ENCODE data around the gene IPO13. TPM values are rescaled to one million over a fixed set of nuclear protein-coding genes. Genes with fewer than 3 reads are reported as not detected.
A peak's percentile ranks its signal among the peaks of the same experiment; 100 is the strongest.

The IPO13 gene
- total RNA-seq, 1 experiment from 2014 or later = 19.8 TPM

DNA sequence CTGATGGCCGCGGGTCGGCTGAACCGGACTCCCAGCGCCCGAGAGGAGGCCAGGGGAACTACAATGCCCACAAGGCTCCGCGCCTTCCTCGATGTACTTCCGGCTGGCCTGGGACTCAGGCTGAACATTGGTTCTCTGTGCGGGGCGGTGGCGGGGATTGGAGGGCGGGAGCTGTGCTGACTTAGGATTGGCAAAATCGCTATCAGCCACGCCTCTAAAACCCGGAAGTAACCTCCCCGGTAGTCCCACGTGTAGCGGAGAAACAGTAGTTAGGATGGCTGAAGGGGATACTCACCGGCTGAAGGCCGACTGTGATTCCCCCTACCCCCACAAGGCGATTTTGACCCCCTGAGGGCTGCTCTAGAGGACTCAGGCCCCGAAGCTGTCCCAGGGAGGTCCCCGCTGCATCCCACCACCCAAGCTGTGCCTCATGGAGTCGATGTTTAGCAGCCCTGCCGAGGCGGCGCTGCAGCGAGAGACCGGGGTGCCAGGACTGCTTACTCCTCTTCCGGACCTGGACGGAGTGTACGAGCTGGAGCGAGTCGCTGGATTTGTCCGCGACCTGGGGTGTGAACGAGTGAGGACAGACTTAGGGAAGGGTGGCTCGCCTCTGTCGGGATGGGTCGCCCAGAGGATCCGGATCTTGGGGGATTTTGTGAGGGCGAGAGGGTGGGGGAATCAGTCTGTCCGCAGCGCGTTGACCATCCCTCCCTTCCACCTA lies 23.2 kb downstream of the IPO13 start, which contains the start of gene DPH2:
TSS of gene DPH2 (plus strand) at position 265 of the 721 bp plus-strand sequence. CDS start at position 431, 166 bp downstream.
- no peaks in the 10 kb centered on the region for H3K27me3 ChIP-seq (ENCODE audit: low read length)
- H3K9me3 ChIP-seq (ENCODE audit: low read length) = no peaks in the 10 kb centered on the region
- no peak within 1 kb of the TSS for H3K27ac ChIP-seq (ENCODE audit: low read length)
- peak within 1 kb of the TSS; percentile 86 for H3K9ac ChIP-seq (ENCODE audit: low read length)
- peaks cover 22% of the 10 kb centered on the region for H3K79me2 ChIP-seq (ENCODE audit: low read length)
- H2AFZ ChIP-seq (ENCODE audit: low read length) = no peak within 1 kb of the TSS
- H3K4me3 ChIP-seq (ENCODE audit: low read length) = peak within 1 kb of the TSS; percentile 94
- peak within 1 kb of the TSS; percentile 94 for H3K4me2 ChIP-seq (ENCODE audit: low read depth, low read length, poor library complexity, severe bottlenecking)
- H3K36me3 ChIP-seq (ENCODE audit: insufficient read depth, low read length) = peaks cover 15% of the 10 kb centered on the region; the same call in 1 of the 2 replicates
- peak; percentile 99 for DNase-seq
- H4K20me1 ChIP-seq (ENCODE audit: insufficient read depth, low read depth, low read length) = 0 out of 2 replicates have a peak, but pooled peaks cover 6% of the 10 kb centered on the region
- H3K9me2 ChIP-seq (replicated peaks; ENCODE audit: insufficient read depth, low read length) = no peaks in the 10 kb centered on the region
- H3K4me1 ChIP-seq (ENCODE audit: low read length) = peaks cover 25% of the 10 kb centered on the region

- Histone ChIP-seq H3K4me1 (ENCODE audit: low read length) (peaks cover 25% of the 10 kb centered on the region), H3K9me2 (replicated peaks; ENCODE audit: insufficient read depth, low read length) (no peaks in the 10 kb centered on the region), H3K79me2 (ENCODE audit: low read length) (peaks cover 28% of the 10 kb centered on the region), H3K9me3 (ENCODE audit: low read length) (no peaks in the 10 kb centered on the region), H3K4me3 (ENCODE audit: low read length) (peak overlapping the region; percentile 94), H3K36me3 (ENCODE audit: insufficient read depth, low read length) (peaks cover 15% of the 10 kb centered on the region; the same call in 1 of the 2 replicates), H4K20me1 (ENCODE audit: insufficient read depth, low read depth, low read length) (peaks cover 9% of the 10 kb centered on the region; the same call in 1 of the 2 replicates), H3K27me3 (ENCODE audit: low read length) (no peaks in the 10 kb centered on the region), H3K4me2 (ENCODE audit: low read depth, low read length, poor library complexity, severe bottlenecking) (peak overlapping the region; percentile 94), H3K9ac (ENCODE audit: low read length) (peak overlapping the region; percentile 86), H2AFZ (ENCODE audit: low read length) (no peak overlapping the region), H3K27ac (ENCODE audit: low read length) (no peak overlapping the region)
- DNase-seq = no peak
These were observed 23.8 kb downstream of the IPO13 start for GRCh38 chr1:43970502-43970901.

GRCh38 chr1:43970911-43971310 lies 24.2 kb downstream of the IPO13 start:
- Histone ChIP-seq H3K4me3 (ENCODE audit: low read length) (peak overlapping the region; percentile 94), H2AFZ (ENCODE audit: low read length) (no peak overlapping the region), H3K4me1 (ENCODE audit: low read length) (peaks cover 27% of the 10 kb centered on the region), H3K9me3 (ENCODE audit: low read length) (no peaks in the 10 kb centered on the region), H3K9me2 (replicated peaks; ENCODE audit: insufficient read depth, low read length) (no peaks in the 10 kb centered on the region), H3K27ac (ENCODE audit: low read length) (no peak overlapping the region), H3K4me2 (ENCODE audit: low read depth, low read length, poor library complexity, severe bottlenecking) (peak overlapping the region; percentile 94), H3K27me3 (ENCODE audit: low read length) (no peaks in the 10 kb centered on the region), H3K79me2 (ENCODE audit: low read length) (peaks cover 32% of the 10 kb centered on the region), H3K36me3 (ENCODE audit: insufficient read depth, low read length) (peaks cover 15% of the 10 kb centered on the region; the same call in 1 of the 2 replicates), H3K9ac (ENCODE audit: low read length) (peak overlapping the region; percentile 86), H4K20me1 (ENCODE audit: insufficient read depth, low read depth, low read length) (peaks cover 11% of the 10 kb centered on the region)
- DNase-seq = no peak

GRCh38 chr1:43971336-43971980 lies 24.7 kb downstream of the IPO13 start:
- H3K4me2 ChIP-seq (ENCODE audit: low read depth, low read length, poor library complexity, severe bottlenecking) = peak overlapping the region; percentile 94
- peak overlapping the region; percentile 94; the same call in 1 of the 2 replicates for H3K4me3 ChIP-seq (ENCODE audit: low read length)

GRCh38 chr1:43973981-43974442 lies 27.3 kb downstream of the IPO13 start:
- Histone ChIP-seq H3K4me2 (ENCODE audit: low read depth, low read length, poor library complexity, severe bottlenecking) (peak overlapping the region; percentile 85), H4K20me1 (ENCODE audit: insufficient read depth, low read depth, low read length) (peaks cover 21% of the 10 kb centered on the region), H3K9me2 (replicated peaks; ENCODE audit: insufficient read depth, low read length) (no peaks in the 10 kb centered on the region), H3K27me3 (ENCODE audit: low read length) (no peaks in the 10 kb centered on the region), H2AFZ (ENCODE audit: low read length) (peak overlapping the region; percentile 40; the same call in 1 of the 2 replicates), H3K36me3 (ENCODE audit: insufficient read depth, low read length) (peaks cover 28% of the 10 kb centered on the region; the same call in 1 of the 2 replicates), H3K79me2 (ENCODE audit: low read length) (peaks cover 59% of the 10 kb centered on the region), H3K4me1 (ENCODE audit: low read length) (peaks cover 56% of the 10 kb centered on the region), H3K9me3 (ENCODE audit: low read length) (no peaks in the 10 kb centered on the region), H3K4me3 (ENCODE audit: low read length) (peak overlapping the region; percentile 92), H3K9ac (ENCODE audit: low read length) (peak overlapping the region; percentile 100), H3K27ac (ENCODE audit: low read length) (peak overlapping the region; percentile 61)
- no peak for DNase-seq

More at GRCh38 chr1:43971336-43971980, 24.7 kb downstream of the IPO13 start:
- Histone ChIP-seq H3K27me3 (ENCODE audit: low read length) (no peaks in the 10 kb centered on the region), H2AFZ (ENCODE audit: low read length) (no peak overlapping the region), H3K9ac (ENCODE audit: low read length) (no peak overlapping the region), H3K27ac (ENCODE audit: low read length) (no peak overlapping the region), H3K36me3 (ENCODE audit: insufficient read depth, low read length) (peaks cover 20% of the 10 kb centered on the region; the same call in 1 of the 2 replicates), H3K9me3 (ENCODE audit: low read length) (no peaks in the 10 kb centered on the region), H4K20me1 (ENCODE audit: insufficient read depth, low read depth, low read length) (peaks cover 16% of the 10 kb centered on the region), H3K9me2 (replicated peaks; ENCODE audit: insufficient read depth, low read length) (no peaks in the 10 kb centered on the region), H3K79me2 (ENCODE audit: low read length) (peaks cover 37% of the 10 kb centered on the region), H3K4me1 (ENCODE audit: low read length) (peaks cover 32% of the 10 kb centered on the region)
- no peak for DNase-seq

GRCh38 chr1:43974443-43975248 lies 27.9 kb downstream of the IPO13 start, which contains the start of gene ATP6V0B:
Gene ATP6V0B, plus strand, starts transcription at chr1:43974960. Its CDS starts 81 bp downstream, at chr1:43975041.
- H2AFZ ChIP-seq (ENCODE audit: low read length) = peak within 1 kb of the TSS; percentile 40; the same call in 1 of the 2 replicates

DNA sequence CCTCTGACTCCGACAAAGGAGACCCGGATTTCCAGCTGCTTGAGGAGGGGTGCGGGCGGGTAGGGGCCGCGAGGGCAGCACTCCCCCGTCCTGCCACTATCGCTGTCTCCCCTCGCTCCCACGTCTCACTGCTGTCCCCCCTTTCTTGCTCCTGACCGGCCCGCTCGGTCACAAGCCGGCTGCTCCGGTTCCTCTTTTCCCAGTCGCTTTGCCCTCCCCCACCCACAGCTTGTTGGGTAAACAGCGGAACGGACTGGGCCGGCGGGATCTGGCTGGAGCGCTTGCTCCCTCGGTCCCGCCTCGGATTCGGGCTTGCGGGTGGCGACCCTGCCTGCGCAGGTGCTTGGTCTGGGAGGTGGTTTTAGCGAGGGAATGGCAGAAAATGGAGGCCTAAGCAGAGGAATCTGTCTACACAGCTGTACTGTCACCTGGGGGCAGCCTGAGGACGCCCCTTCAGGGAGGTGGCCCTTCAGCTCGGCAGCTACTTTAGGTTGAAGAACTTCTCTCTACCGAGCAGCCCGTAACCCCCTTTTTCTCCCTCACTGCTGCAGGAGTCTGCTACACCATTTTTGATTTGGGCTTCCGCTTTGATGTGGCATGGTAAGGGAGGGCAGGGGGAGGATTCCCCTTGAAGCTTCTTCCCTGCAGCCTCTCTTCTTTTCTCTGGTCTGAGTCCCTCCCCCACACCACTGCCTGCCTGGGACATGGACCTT lies 28.7 kb downstream of the IPO13 start:
- H3K79me2 ChIP-seq (ENCODE audit: low read length) = peaks cover 65% of the 10 kb centered on the region
- H3K27ac ChIP-seq (ENCODE audit: low read length) = peak overlapping the region; percentile 81
- peak overlapping the region; percentile 100 for H3K9ac ChIP-seq (ENCODE audit: low read length)
- H3K27me3 ChIP-seq (ENCODE audit: low read length) = no peaks in the 10 kb centered on the region
- DNase-seq = peak; percentile 86
- H3K9me3 ChIP-seq (ENCODE audit: low read length) = no peaks in the 10 kb centered on the region
- peak overlapping the region; percentile 85 for H3K4me2 ChIP-seq (ENCODE audit: low read depth, low read length, poor library complexity, severe bottlenecking)
- H3K36me3 ChIP-seq (ENCODE audit: insufficient read depth, low read length) = peaks cover 28% of the 10 kb centered on the region; the same call in 1 of the 2 replicates
- no peak overlapping the region for H2AFZ ChIP-seq (ENCODE audit: low read length)
- no peaks in the 10 kb centered on the region for H3K9me2 ChIP-seq (replicated peaks; ENCODE audit: insufficient read depth, low read length)
- peak overlapping the region; percentile 92 for H3K4me3 ChIP-seq (ENCODE audit: low read length)
- peaks cover 59% of the 10 kb centered on the region for H3K4me1 ChIP-seq (ENCODE audit: low read length)
- H4K20me1 ChIP-seq (ENCODE audit: insufficient read depth, low read depth, low read length) = peaks cover 18% of the 10 kb centered on the region

More at GRCh38 chr1:43974443-43975248, 27.9 kb downstream of the IPO13 start, which contains the start of gene ATP6V0B:
- no peaks in the 10 kb centered on the region for H3K9me3 ChIP-seq (ENCODE audit: low read length)
- H3K4me2 ChIP-seq (ENCODE audit: low read depth, low read length, poor library complexity, severe bottlenecking) = peak within 1 kb of the TSS; percentile 85
- H4K20me1 ChIP-seq (ENCODE audit: insufficient read depth, low read depth, low read length) = peaks cover 21% of the 10 kb centered on the region
- H3K4me1 ChIP-seq (ENCODE audit: low read length) = peaks cover 52% of the 10 kb centered on the region
- peak within 1 kb of the TSS; percentile 100 for H3K9ac ChIP-seq (ENCODE audit: low read length)
- H3K9me2 ChIP-seq (replicated peaks; ENCODE audit: insufficient read depth, low read length) = no peaks in the 10 kb centered on the region
- H3K4me3 ChIP-seq (ENCODE audit: low read length) = peak within 1 kb of the TSS; percentile 92
- H3K36me3 ChIP-seq (ENCODE audit: insufficient read depth, low read length) = peaks cover 28% of the 10 kb centered on the region; the same call in 1 of the 2 replicates
- no peaks in the 10 kb centered on the region for H3K27me3 ChIP-seq (ENCODE audit: low read length)
- peak within 1 kb of the TSS; percentile 81 for H3K27ac ChIP-seq (ENCODE audit: low read length)
- peak; percentile 98 for DNase-seq
- peaks cover 62% of the 10 kb centered on the region for H3K79me2 ChIP-seq (ENCODE audit: low read length)
